IPS-20b (cell line): Measurements from ENCODE around the gene GALNT9.

Experiments
- H3K27ac ChIP-seq: one replicate; pipeline ENCODE4 v1.5.1; 2013; ENCODE audit warnings: low read length
- H3K27me3 ChIP-seq: 2 replicates; pipeline ENCODE4 v1.6.1; 2013; ENCODE audit warnings: mild to moderate bottlenecking, low read length, inconsistent platforms; ENCODE audit not compliant: insufficient read depth
- H3K36me3 ChIP-seq: 2 replicates; pipeline ENCODE4 v1.6.1; 2013; ENCODE audit warnings: low read depth, mild to moderate bottlenecking, inconsistent platforms, low read length, moderate library complexity; ENCODE audit not compliant: insufficient read depth
- H3K4me1 ChIP-seq: 2 replicates; pipeline ENCODE4 v1.6.1; 2013; ENCODE audit warnings: mild to moderate bottlenecking, control low read depth, inconsistent platforms, low read length, moderate library complexity; ENCODE audit not compliant: insufficient read depth
- H3K4me3 ChIP-seq: 2 replicates; pipeline ENCODE4 v1.5.1; 2013; ENCODE audit warnings: mild to moderate bottlenecking, low read length, inconsistent platforms
- H3K9ac ChIP-seq: 2 replicates; pipeline ENCODE4 v1.6.1; 2013; ENCODE audit warnings: low read depth, mild to moderate bottlenecking, inconsistent platforms, low read length, moderate library complexity
- H3K9me3 ChIP-seq: 2 replicates; pipeline ENCODE4 v1.6.1; 2013; ENCODE audit warnings: mild to moderate bottlenecking, low read depth, low read length, inconsistent platforms; ENCODE audit not compliant: insufficient read depth

Gene GALNT9

DNA sequence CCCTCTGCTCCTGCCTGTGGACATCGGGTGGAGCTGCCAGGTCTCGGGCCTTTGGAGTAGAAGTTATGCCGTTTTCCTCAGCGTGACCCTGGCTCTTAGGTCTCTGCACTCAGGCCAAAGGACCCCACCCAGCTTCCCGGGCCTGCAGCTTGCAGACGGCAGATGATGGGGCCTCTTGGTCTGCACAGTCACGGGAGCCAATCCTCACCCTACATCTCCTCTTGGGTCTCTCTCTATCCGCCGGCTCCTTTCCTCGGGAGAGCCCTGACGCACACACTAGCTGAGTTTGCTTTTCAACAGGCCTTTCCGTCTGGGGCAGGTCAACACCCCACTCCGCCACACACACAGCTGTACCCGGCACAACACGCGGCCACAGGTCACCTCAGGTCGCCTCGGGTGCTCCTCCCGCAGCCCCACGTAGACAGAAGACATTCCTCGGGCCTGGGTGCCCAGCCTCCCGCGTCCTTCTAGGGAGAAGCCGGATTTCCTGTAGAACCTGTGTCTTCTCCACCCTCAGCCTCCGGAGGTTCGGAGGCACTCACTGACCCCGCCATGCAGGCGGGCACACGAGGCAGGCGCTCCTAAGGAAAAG, 9.9 kb downstream of the GALNT9 start:
- Histone ChIP-seq H3K4me3 (no peak overlapping the region), H3K27ac (no peak overlapping the region), H3K4me1 (no peaks in the 10 kb centered on the region), H3K9ac (no peak overlapping the region), H3K36me3 (no peaks in the 10 kb centered on the region), H3K9me3 (no peaks in the 10 kb centered on the region), H3K27me3 (peaks cover 61% of the 10 kb centered on the region)

DNA sequence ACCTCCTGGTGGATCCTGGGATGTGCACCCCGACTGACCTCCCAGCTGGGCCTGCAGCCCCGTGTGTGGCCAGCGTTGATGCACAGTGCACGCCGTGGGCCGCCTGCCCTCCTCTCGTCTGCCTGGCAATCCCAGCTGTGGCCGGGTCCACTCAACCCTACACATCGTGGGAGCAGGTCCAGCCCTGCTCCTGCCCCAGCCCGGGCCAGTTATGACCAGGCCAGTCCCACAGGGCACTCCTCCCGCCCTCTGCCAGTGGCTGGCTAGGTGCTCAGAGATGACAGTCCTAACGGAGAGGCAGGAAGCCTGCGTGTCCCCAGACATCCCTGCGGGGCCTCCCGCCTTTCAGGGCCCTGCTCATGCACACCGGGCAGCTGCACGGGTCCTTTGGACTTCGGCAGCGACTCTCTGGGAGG, 10.8 kb downstream of the GALNT9 start:
- no peak overlapping the region for H3K4me3 ChIP-seq
- no peaks in the 10 kb centered on the region for H3K4me1 ChIP-seq
- no peaks in the 10 kb centered on the region for H3K9me3 ChIP-seq
- no peak overlapping the region for H3K9ac ChIP-seq
- H3K27ac ChIP-seq, result no peak overlapping the region
- peaks cover 56% of the 10 kb centered on the region for H3K27me3 ChIP-seq
- H3K36me3 ChIP-seq, result no peaks in the 10 kb centered on the region

DNA sequence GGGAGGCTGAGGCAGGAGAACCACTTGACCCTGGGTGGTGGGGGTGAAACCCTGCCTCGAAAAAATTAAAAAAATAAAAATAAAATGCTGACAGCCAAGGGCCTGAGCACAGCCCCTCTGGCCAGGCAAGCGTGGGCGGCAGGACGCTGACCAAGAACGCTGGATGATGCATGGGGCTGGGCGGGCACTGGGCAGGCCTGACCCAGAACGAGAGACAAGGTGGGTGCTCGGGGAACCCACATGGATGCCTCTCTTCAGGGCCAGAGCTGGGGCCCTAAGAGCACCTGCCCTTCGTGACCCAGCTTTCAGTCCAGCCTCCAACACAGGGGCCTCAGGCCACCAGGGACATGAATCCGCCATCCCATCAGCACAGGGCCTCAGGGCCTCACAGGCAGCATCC, 11.3 kb downstream of the GALNT9 start:
- H3K27ac ChIP-seq, result no peak overlapping the region
- H3K36me3 ChIP-seq, result no peaks in the 10 kb centered on the region
- H3K4me3 ChIP-seq, result no peak overlapping the region
- no peaks in the 10 kb centered on the region for H3K9me3 ChIP-seq
- H3K4me1 ChIP-seq, result no peaks in the 10 kb centered on the region
- peaks cover 51% of the 10 kb centered on the region for H3K27me3 ChIP-seq
- H3K9ac ChIP-seq, result no peak overlapping the region

DNA sequence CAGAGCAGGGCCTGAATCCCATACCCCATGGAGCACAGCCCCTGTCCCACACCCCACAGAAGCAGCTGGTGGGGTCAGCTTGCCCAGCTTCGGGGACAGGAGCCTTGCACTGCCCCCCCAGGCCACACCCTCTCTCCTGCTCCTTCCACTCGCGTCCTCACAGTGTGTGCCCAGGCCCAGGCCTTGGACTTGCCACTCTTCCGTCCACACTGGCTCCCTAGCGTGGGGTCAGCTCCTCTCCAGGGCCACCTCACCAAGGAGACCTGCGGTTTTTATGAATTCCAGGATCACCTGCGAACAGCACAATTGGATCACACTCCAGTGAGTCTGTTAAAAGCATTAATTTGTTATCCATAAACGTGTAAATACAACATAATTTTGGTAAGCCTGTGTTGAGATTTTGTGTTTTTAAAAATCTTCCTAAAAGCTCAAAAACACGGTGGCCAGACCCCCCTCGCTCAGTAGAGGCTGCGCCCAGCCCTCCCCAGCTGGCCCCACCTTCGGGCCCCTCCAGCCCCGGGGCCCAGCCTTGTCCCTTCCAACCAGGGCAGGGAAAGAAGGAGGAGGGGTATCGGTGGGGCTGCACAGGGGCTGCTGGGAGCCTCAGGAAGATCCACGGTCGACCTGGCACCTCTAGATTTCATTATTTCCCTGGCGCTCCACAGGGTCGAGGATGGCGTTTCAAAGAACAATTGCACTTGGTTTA, 12.0 kb downstream of the GALNT9 start:
- peaks cover 48% of the 10 kb centered on the region for H3K27me3 ChIP-seq
- H3K4me1 ChIP-seq, result no peaks in the 10 kb centered on the region
- H3K27ac ChIP-seq, result no peak overlapping the region
- H3K9ac ChIP-seq, result no peak overlapping the region
- H3K4me3 ChIP-seq, result no peak overlapping the region
- no peaks in the 10 kb centered on the region for H3K36me3 ChIP-seq
- no peaks in the 10 kb centered on the region for H3K9me3 ChIP-seq

DNA sequence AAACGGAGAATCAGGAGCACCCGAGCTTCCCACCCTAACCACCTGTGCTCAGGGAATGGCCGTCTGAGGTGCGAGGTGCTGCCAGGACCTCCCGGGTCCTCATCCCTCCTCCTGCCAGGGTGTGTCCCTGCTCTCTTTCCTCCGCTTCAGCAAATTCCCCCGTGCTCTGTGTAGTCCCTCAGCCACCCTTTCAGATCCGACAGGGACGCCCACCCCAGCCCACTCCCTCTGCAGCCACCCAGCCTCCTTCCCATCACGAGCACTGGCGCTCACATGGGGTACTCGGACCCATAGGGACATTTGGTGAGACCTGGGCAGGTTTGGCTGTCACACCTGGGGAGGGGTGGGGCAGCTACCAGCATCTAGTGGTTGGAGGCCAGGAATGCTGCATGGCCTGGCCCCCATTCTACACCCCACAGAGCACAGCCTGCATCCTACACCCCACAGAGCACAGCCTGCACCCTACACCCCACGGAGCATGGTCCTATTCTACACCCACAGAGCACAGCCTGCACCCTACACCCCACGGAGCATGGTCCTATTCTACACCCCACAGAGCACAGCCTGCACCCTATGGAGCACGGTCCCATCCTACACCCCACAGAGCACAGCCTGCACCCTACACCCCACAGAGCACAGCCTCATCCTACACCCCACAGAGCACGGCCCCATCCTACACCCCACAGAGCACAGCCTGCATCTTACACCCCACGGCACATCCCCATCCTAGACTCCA, 12.7 kb downstream of the GALNT9 start:
- no peaks in the 10 kb centered on the region for H3K4me1 ChIP-seq
- no peaks in the 10 kb centered on the region for H3K36me3 ChIP-seq
- H3K4me3 ChIP-seq, result no peak overlapping the region
- no peak overlapping the region for H3K9ac ChIP-seq
- H3K27me3 ChIP-seq, result peaks cover 50% of the 10 kb centered on the region
- no peaks in the 10 kb centered on the region for H3K9me3 ChIP-seq
- no peak overlapping the region for H3K27ac ChIP-seq

DNA sequence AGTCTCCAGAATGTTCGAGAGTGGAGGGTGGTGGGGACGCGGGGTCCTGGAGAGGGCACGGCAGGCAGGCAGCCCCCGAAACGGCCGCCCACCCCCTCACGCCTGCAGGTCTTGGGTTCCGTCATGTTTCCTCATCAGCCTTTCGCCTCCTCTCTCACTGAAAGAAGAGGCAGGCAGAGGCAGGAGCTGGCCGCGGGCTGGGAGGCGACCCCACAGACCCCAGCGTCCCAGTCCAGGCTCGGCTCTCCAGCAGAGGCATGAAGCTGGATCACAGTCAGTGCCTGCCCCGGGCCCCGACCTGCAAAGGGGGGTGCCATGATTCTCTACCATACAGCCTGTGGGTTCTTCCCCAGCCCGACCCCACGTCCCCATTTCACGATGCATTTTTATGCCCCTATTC, 13.4 kb downstream of the GALNT9 start:
- H3K9me3 ChIP-seq, result no peaks in the 10 kb centered on the region

DNA sequence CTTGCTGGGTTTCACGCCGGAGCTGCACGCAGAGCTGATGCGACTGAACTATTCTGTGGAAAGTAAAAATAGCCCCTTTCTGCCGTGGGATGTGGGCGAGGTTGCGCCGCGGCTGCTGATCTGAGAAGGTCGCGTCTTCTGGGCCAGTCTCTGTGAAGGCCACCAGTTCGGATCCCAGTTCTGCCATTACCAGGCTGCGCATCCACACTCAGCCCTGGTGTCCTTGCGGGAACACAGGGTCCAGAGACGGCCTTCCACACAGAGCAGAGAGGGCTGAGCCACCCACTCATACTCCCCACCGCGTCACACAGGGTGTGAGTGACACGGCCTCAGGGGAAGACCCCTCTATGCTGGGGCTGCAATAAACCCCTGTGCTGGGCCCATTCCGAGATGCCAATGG, 13.9 kb downstream of the GALNT9 start:
- H3K27ac ChIP-seq, result no peak overlapping the region
- H3K4me1 ChIP-seq, result no peaks in the 10 kb centered on the region
- H3K36me3 ChIP-seq, result no peaks in the 10 kb centered on the region
- no peak overlapping the region for H3K9ac ChIP-seq
- no peak overlapping the region for H3K4me3 ChIP-seq
- peaks cover 60% of the 10 kb centered on the region for H3K27me3 ChIP-seq
- H3K9me3 ChIP-seq, result no peaks in the 10 kb centered on the region

More for the DNA sequence above, 13.4 kb downstream of the GALNT9 start:
- Histone ChIP-seq H3K36me3 (no peaks in the 10 kb centered on the region), H3K4me3 (no peak overlapping the region), H3K27ac (no peak overlapping the region), H3K9ac (no peak overlapping the region), H3K27me3 (peaks cover 55% of the 10 kb centered on the region), H3K4me1 (no peaks in the 10 kb centered on the region)

DNA sequence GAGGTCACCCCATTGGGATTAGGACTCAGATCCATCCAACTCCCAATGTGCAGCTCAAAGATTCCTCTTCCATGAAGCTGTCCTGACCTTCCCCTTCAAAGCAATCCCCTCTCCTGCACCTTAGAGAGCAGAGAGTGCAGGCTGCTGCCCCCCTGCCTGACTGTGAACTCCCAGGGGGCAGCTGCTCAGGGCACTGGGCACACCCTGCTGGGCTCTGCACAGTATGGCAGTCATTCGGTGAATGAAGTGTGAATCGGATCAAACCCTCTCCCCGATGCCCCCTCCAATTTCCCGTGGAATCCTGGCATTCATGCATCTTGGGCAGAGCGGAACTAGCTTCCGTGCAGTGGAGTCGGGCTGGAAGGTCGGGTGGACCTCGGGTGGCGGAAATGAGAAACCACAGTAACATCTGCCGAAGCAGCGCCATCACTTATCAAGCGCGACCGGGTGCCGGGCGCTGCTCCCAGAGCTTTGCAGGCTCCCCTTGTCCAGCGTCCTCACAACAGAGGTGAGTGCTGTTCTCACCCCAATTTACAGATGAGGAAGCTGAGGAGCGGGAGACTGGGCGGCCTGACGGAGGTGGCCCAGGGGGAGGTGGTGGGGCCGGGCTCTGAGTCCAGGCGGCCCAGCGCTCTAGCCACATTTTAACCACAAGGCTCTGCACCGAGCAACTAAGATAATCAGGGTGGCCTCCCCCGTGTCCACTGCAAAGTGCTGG, 14.7 kb downstream of the GALNT9 start:
- Histone ChIP-seq H3K27ac (no peak overlapping the region), H3K36me3 (no peaks in the 10 kb centered on the region), H3K9me3 (no peaks in the 10 kb centered on the region), H3K9ac (no peak overlapping the region), H3K4me1 (no peaks in the 10 kb centered on the region), H3K4me3 (no peak overlapping the region), H3K27me3 (peaks cover 65% of the 10 kb centered on the region)

DNA sequence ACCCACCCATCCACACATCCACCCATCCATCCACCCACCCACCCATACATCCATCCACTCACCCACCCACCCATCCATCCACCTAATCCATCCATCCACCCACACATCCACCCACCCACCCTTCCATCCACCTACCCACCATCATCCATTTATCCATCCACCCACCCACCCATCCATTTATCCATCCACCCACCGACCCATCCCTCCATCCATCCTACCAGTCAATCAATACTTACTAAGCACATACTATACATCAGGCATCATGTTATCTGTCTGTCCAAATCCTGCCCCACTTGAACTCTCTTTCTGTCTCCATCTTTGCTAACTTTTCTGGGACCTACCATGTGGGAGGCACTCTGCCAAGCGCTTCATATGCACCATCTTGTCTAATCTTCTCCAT, 15.4 kb downstream of the GALNT9 start:
- Histone ChIP-seq H3K9me3 (no peaks in the 10 kb centered on the region), H3K36me3 (no peaks in the 10 kb centered on the region), H3K27me3 (peaks cover 59% of the 10 kb centered on the region), H3K4me1 (no peaks in the 10 kb centered on the region), H3K4me3 (no peak overlapping the region), H3K9ac (no peak overlapping the region), H3K27ac (no peak overlapping the region)

DNA sequence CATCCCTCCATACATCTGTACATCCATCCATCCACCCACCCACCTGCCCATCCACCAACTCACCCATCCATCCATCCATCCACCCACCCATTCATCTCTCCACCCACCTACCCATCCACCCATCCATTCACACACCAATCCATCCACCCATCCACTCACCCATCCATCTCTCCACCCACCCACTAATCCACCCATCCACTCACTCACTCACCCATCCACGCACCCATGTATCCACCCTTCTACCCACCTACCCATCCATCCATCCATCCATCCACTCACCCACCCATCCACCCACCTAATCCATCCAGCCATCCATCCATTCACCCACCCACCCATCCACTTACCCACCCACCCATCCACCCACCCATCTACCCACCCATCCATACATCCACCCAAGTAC, 16.2 kb downstream of the GALNT9 start:
- H3K27me3 ChIP-seq, result peaks cover 54% of the 10 kb centered on the region
- H3K4me3 ChIP-seq, result no peak overlapping the region
- H3K27ac ChIP-seq, result no peak overlapping the region
- no peaks in the 10 kb centered on the region for H3K9me3 ChIP-seq
- no peak overlapping the region for H3K9ac ChIP-seq
- H3K36me3 ChIP-seq, result no peaks in the 10 kb centered on the region
- no peaks in the 10 kb centered on the region for H3K4me1 ChIP-seq

DNA sequence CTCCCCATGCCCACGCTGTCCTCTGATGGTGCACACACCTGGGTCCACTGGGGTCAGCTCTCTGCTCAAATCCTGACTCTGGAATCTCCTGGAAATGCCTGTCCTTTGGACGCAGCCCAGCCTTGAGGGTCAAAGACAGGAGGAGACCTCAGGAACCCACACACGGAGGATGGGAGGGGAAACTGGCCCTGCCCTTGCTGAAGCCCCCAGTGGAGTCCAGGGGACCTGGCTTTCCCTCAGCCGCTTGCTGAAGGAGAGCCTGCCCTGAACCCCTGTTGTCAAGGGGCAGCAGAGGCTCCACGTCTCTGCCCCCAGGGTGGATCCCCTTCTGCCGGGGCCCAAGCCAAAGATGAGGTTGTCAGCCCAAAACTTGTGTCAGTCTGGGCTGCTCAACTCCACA, 16.9 kb downstream of the GALNT9 start:
- Histone ChIP-seq H3K27ac (no peak overlapping the region), H3K27me3 (peaks cover 54% of the 10 kb centered on the region), H3K9me3 (no peaks in the 10 kb centered on the region), H3K4me1 (no peaks in the 10 kb centered on the region), H3K4me3 (no peak overlapping the region), H3K36me3 (no peaks in the 10 kb centered on the region), H3K9ac (no peak overlapping the region)
